NK-92 (cell line): ENCODE measurements around the gene DMKN.
"Not testable (repeated sequence)": the region's sequence is repeated elsewhere in the genome, so short reads cannot be mapped to it uniquely, and the experiment has no call there.

Experiments used
- DNase-seq: peaks from one replicate; lab custom pipeline; 2025; ENCODE audit not compliant: unreplicated experiment; lab: John Stamatoyannopoulos, UW

The DMKN gene

DNA sequence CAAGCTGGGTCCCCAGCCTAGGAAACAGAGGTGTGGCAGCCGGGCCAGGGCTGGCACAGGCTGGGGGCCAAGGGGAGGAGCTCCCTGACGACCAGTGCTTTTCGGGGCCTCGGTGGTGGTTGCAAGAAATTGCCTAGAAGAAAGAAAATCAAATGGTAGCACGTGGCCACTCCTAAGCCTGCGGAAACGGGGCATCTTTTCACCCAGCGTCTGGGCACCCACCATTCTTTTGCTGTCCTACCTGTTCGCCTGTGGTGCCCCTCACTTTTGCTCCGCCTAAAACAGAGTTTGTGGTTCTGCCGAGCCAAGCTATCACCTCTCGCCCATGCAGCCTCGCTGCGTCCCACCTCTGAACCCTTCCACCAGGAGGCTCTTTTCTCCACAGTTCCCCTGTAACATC, 16.0 kb downstream of the DMKN start:
- no peak for DNase-seq

DNA sequence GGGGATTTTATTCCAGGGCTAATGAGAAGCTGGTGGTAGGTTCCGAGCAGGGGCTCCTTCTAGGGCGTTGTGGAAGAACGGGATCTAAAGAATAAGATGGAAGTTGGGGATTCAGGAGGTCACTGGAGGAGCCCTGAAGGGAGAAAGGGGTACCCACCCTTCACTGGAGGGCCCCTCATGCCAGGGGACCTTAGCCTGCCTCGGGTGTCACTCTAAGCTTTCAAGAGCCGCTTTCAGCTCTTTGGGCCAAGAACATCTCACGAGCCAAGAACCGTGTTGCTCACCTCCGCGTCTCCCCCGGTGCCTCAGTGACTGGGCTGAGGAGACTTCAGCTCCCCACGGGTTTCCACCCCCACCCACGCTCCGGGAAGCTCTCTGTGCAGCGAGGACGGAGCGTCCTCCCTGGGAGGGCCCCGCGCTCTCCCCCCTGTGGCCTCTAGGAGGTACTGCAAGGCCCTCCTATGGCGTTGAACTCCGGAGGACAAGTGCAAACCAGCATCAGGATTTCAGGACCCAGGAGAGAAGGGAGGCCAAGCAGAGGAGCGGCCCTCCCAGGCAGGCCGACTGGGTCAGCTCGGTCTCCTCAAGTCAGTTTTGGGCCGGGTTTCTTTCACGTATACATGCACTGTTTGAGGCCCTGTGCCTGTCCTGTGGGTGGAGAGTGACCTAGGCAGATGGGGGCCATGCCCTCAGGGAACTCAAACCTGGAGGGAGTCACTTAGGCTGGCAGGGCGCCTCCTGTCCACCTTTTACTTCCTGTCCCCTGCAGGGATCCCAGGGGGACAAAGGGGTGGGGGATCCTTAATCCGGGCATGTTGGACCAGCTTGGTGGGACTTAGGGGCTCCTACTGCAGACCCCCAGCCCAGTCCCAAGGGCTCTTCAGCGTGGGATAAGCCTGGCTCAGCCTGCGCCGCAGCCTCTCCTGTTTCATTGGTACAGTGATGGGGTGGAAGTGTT, 18.1 kb downstream of the DMKN start:
- DNase-seq, result no peak

DNA sequence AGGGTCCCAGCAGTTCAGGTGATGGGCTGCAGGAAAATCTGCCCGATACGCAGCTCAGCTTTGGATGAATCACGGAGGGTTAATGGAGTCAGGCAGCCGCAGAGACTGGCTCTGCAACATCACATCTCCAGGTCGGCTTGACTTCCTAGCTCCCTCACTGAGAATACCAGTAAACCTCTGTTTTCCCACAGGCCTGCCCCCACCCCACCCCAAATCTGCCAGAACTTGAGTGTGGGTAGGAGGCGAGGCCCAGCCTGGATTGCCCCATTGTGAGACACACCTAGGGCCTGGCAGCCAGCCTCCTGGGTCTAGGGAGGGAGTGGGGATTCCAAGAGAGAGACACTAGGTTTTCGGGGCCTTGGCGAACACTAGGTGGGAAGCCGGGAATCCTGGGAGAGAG, 19.5 kb downstream of the DMKN start:
- no peak for DNase-seq

DNA sequence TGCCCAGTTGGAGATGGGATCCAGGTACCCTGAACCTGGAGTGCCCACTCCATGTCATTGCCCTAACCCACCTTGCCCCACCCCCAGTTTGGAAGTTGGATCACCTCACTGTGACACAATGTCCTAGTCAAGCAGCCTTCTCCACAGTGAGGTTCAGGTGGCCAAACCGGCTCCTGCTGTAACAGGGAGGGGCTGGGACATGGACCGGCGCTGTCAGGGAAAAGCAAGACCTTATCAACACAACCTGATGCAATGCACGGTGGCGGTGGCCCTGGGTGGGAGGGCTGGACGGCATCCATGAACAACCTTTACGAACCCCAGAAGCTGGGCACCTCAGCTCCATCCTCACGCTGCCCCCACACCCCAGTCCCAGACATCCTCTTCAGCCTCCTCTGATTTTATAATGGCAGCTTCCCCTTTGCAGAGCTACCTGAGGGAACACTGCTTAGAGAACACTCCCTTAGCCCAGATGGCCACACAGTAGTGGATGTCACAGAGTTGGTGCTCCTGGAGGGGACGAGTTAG, 21.6 kb downstream of the DMKN start:
- DNase-seq, result no peak

DNA sequence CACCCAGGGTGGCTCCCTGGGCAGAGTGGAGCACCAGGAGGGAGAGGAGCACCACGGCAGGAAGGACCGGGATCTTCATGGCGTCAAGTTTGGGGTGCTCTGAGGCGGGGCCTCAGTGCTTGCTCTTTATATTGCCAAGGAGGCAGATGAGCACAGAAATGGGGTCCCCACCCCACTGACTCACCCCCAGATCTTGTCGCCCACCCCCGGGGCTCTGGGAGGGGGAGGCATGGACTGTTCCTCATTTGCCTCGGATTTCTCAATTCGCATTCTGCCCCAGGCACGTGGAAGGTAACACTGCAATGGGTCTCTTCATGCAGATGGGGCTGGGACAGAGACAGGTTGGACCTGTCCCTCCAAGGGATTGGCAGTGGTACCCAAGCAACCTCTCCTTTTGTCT, 23.1 kb downstream of the DMKN start, which contains the start of gene KRTDAP:
TSS of gene KRTDAP (minus strand) at position 101 of the 400 bp plus-strand sequence. CDS start at position 79, 22 bp downstream.
- no peak for DNase-seq

DNA sequence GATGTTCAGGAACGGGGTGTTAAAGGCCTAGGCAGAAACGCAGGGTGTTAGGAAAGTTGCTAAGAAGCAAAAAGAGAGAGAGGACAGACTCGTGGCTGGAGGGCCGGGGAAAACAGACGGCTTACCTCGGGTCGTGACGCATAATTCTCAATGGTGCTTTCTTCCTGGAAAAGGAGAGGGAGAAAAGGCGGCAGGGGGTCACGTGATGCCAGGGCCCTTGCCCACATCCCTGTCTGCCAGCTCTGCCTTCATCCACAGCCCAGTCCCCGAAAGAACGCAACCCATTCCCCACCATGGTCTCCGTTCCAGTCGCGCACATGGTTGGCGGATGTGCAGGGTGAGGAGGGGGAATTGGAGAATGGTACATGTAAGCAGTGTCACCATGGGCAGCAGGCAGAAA, 24.8 kb downstream of the DMKN start:
- DNase-seq, result no peak

DNA sequence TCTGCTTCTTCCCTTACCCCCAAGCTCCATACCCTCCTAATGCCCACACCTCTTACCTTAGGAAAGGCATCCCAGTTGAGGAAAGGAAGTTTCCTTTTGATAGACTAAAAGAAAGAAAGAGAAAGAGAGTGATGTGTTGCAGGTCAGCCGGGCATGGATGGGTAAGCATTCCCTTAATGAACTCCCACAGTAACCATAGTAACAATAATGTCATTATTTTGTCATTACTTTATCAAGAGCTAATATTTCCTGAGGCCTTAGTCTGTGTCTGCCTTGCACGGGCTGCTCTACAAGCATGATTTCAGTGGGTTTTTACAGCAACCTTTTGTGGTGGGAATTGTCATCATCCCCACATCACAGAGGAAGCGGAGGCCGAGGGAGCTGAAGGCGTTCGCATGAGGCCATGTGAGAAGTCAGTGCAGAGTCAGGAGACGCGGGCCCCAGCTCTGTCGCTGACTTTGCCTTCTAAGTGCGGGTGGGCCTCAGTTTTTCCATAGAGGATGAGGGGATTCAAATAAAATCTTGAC, 25.7 kb downstream of the DMKN start:
- DNase-seq, result no peak

DNA sequence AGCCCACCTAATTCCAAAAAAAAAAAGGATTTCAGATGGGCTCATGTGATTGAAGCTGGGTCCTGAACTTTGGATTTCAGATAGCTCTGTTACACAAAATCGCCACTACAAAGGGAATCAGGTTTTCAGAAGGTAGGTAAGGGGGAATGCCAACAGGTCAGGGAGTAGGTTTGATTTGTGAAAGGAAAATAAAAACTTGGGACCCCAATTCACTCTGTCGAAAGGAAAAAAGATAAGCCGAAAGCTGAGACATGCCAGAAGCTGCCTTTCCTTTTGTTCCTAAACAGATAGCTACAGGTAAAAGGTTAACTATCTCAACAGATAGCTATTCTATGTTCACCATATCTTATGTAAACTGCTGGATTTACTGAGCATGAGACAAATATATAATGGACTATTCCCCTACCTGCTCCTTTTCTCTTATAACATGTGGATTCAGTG, 27.2 kb downstream of the DMKN start:
- DNase-seq, result no peak

DNA sequence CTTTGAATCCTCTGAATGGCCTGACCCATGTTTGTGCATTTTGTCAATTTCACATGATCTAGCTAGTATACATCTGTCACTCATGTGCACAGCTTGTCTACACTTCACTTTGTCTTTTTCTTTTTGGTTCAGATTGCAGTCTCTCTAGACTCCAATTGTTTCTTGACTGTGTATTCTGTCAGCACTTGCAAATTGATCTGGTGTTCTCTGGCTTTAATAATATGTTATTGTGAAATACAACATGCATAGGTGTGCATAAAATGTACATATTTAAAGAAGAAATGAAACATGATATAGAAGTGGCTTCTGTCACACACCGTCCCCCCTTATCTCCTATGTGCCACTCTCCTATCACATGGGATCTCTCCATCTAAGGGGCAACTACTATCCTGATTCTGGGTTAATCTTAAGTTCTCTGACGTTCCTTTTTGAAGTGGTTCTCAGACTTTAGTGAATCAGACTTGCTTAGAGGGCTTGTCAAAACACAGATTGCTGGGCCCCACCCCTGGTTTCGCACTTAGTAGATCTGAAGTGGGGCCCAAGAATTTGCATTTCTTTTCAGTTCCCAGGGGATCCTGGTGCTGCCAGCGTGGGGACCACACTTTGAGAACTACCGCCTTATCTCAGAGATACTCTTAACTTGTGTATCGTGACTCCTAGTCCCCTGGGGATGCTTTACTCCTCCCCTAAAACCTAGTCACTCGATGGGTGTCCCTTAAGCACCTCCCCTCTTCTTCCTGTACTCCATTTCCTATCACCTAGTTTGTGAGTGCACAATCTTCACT, 29.0 kb downstream of the DMKN start:
- DNase-seq, result no peak

DNA sequence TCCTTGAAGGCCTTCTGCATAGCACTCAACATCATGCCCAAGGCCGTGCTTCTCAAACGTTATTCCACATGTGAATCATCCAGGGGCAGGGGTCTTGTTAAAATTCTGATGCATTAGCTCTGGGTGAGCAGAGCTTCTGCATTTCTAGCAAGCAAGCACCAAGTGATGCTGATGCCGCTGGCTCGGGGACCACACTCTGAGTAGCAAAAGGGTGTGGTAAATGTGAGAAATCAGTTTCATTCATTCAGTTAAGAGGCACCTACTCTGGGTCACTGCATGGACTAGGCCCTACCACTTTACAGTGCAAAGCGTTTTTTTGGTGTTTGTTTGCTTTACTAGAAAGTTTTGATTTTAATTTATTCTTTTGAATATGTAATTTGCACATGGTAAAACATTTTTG, 30.4 kb downstream of the DMKN start:
- no peak for DNase-seq

DNA sequence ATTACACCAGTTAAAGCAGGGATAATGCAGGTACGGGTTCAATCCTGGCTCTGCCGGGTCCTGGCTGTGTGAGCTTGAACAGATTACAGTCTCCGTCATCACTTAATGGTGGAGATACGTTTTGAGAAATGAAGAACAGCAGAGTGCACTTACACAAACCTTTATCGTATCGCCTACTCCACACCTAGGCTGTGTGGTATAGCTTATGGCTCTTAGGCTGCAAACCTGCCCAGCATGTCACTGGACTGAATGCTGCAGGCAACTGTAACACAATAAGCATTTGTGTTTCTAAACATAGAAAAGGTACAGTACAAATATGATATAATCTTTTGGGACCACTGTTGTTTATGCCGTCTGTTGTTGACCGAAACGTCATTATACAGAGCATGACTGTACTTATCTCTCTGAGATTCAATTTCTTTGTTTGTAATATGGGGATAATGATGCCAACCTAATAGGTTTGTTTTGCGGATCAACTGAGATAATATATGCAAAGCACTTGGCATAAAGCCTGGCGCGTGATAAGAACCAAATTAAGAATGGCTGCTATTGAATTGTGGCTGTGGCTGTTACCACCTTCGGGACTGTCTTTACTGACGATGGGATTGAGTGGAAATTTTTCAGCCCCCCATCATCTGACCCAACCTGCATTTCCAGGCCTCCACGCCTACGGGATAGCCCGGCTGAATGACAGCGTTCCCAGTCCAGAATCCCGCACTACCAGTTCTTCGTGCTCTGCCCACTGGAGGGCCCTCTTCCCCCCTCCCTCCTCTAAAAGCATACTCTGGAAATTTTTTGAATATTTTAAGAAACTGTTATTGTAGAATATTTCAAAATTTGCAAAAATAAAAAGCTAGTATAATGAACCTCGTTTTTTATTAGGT, 34.4 kb downstream of the DMKN start:
- DNase-seq, result no peak

DNA sequence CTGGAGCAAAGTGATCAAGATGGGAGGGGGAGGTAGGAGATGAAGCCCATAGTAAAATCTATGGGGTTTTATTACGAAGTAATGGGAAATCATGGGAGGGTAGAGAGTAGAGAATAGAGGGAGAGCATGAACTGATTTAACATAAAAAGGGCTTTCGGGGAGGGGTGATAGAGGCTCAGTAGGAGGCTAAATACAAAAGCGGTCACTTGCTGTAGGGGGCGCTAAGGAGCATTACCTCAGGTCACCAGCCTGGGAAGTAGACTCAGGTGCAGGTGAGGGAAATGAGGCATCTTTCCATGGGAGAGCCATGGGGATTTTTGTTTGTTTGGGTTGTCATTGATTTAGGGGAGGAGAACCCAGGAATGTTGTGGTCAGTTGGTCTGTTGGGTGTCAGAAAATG, 37.3 kb downstream of the DMKN start:
- no peak for DNase-seq

DNA sequence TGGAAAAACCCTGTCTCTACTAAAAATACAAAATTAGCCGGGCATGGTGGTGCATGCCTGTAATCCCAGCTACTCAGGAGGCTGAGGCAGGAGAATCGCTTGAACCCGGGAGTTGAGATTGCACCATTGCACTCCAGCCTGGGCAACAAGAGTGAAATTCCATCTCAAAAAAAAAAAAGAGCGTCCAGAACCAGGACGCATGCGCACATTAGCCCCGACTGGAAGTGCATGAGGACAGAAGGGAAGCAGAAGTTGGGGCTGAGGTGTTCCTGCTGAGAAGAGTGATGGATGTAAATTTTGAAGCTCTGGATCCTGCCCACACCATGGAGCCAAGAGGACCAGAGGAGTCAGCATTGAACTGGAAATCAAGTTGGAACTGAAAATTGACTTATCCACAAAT, 38.9 kb downstream of the DMKN start:
- DNase-seq, result not testable (repeated sequence)

DNA sequence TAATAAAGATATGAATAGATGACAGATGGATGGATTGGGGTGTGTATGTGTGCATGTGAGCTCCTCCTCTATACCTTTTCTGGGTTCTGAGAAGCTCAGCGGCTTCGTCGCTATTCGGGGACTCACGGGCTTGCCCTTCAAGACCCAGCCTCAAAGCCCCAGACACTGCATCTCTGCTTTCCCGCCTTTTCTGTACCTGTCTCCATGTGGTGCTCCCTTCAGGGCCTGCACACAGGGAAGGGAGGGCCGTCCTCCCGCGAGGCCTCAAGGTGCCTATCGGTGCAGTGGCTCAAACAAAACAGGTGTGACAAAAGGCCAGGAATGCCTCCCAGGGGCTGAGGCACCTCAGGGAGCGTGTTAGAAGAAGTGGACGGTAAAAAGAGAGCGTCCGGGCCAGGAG, 39.3 kb downstream of the DMKN start:
- no peak for DNase-seq

DNA sequence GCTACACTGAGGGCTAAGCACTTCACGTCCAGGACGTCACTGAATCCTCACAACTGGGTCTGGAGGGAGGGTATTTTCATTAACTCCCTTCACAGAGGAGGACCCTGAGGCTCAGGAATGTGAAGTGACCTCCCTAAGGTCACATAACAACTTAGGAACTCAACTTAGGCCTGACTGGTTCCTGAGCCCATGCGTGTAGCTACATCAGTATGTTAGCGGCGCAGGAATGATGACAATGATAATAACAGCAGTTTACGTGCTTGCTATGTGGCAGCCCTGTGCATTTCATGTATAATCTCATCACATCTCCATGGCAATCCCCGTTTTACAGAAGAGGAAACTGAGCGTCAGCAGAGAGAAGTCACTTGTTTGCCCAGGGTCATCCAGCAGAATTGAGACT, 41.5 kb downstream of the DMKN start:
- DNase-seq, result no peak

DNA sequence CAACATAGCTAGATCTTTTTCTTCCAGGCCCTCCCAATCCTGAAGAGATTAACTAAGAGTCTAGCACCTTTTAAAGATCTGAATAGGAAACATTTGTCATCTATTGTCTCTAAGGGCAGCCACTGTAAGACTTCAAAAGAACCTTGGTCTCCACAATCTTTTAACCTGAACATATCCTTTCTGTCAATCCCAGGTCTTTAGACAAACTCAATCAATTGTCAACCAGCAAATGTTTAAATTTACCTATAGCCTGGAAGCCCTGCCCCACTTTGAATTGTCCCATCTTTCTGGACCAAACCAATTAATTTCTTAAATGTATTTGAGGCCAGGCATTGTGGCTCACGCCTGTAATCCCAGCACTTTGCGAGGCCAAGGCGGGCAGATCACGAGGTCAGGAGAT, 42.4 kb downstream of the DMKN start:
- DNase-seq, result not testable (repeated sequence)

DNA sequence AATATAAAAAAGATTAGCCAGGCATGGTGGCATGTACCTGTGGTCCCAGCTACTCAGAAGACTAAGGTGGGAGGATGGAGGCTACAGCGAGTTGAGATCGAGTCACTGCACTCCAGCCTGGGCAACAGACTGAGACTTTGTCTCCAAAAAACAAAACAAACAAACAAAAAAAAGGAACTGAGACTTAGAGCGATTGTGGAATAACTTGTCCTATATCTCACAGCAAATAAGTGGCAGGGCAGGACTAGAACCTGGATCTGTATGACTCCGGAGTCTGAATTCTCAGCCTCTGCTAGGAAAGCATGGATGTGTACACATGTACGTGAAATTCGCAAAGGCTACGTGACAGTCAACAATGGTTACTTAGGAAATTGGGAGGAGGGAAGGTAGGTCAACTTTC, 43.3 kb downstream of the DMKN start:
- DNase-seq, result no peak

DNA sequence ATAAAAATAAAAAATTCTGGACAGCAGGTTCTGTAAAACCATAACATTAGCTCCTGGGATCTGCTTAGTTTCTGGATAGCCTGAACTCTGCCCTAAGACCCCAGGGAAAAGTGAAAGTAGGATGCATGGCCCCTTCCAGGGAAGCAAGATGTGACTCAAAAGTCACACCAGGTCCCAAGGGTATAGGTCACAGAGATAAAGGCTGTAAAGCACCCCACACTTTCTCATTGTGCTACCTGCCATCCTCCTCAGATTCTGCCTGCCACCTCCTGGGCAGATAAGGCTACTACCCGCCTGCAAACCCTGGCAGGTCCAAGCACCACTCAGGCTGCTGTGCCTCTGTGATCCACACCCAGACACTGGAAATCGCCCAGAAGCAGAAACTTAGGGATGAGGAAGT, 44.8 kb downstream of the DMKN start:
- no peak for DNase-seq

DNA sequence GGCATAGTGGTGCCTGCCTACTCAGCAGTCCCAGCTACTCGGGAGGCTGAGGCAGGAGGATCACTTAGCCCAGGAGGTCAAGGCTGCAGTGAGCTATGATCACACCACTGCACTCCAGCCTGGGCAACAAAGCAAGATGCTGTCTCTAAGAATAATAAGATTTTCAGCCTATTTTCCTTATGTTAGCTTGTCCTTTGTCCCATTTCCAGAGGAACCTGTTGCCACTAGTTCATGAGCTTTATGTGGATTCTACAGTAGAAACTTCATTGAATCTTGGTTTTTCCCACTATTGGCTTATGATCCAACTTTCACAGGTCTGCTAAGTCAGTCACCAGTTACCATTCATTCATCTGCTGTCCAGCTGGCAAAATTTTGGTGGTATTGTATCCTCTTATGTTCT, 47.2 kb downstream of the DMKN start:
- DNase-seq, result no peak

DNA sequence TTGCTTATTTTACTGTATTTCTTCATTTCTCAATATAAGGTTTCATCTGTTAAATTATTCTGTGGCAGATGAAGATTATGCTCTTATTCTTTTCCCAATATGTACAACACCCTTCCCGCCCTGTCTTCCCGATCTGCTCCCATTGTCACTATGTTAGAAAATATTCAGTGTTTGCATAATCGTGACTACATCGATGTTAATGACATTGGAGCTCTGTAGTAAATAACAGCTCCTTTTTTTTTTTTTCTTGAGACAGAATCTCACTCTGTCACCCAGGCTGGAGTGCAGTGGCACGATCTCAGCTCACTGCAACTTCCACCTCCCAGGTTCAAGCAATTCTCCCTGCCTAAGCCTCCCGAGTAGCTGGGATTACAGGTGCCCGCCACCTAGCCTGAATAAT, 50.5 kb downstream of the DMKN start:
- not testable (repeated sequence) for DNase-seq
